ENCODE data around the gene POLR2F.

Gene POLR2F

GRCh38 chr22:37907036-37907954 is 46.2 kb upstream of the POLR2F start:
- Mint-ChIP-seq H3K4me1 (peaks cover 58% of the 10 kb centered on the region), H3K4me3 (peak overlapping the region; percentile 82 to 96 (median 92)), H3K27ac (peak overlapping the region; percentile 81 to 92 (median 91)), H3K9me3 (no peaks in the 10 kb centered on the region), H3K36me3 (ENCODE audit: low read depth) (no peaks in the 10 kb centered on the region), H3K27me3 (ENCODE audit: low read depth) (peaks cover 3% of the 10 kb centered on the region)
- no peak for TF ChIP-seq CTCF (IDR thresholded peaks at IDR 0.05; ENCODE audit: unreplicated experiment in 3 of 3)

- no peak for TF ChIP-seq CTCF (IDR thresholded peaks at IDR 0.05; ENCODE audit: unreplicated experiment in 3 of 3)
- peaks cover 6% of the 10 kb centered on the region for H3K36me3 Mint-ChIP-seq (ENCODE audit: low read depth)
- peaks cover 57% of the 10 kb centered on the region for H3K4me1 Mint-ChIP-seq
- H3K27ac Mint-ChIP-seq: peak overlapping the region; percentile 52 to 91 (median 86)
- H3K4me3 Mint-ChIP-seq: peak overlapping the region in 2 of 3 experiments; percentile 71 to 72
- H3K27me3 Mint-ChIP-seq (ENCODE audit: low read depth): peaks cover 3% of the 10 kb centered on the region
- H3K9me3 Mint-ChIP-seq: no peaks in the 10 kb centered on the region
Measured at GRCh38 chr22:37909766-37910165, 43.7 kb upstream of the POLR2F start.

GRCh38 chr22:37910890-37911672 is 42.4 kb upstream of the POLR2F start:
- Mint-ChIP-seq H3K4me3 (peak overlapping the region; percentile 31 to 71 (median 52)), H3K4me1 (peaks cover 48% of the 10 kb centered on the region), H3K27ac (peak overlapping the region; percentile 37 to 91 (median 64)), H3K36me3 (ENCODE audit: low read depth) (peaks cover 7% of the 10 kb centered on the region), H3K9me3 (no peaks in the 10 kb centered on the region), H3K27me3 (ENCODE audit: low read depth) (peaks cover 3% of the 10 kb centered on the region)
- no peak for TF ChIP-seq CTCF (IDR thresholded peaks at IDR 0.05; ENCODE audit: unreplicated experiment in 3 of 3)

- H3K36me3 Mint-ChIP-seq (ENCODE audit: low read depth): peaks cover 12% of the 10 kb centered on the region
- H3K4me3 Mint-ChIP-seq: peak overlapping the region in 1 of 3 experiments; percentile 37
- no peaks in the 10 kb centered on the region for H3K9me3 Mint-ChIP-seq
- peak overlapping the region; percentile 37 to 91 (median 55) for H3K27ac Mint-ChIP-seq
- H3K27me3 Mint-ChIP-seq (ENCODE audit: low read depth): peaks cover 3% of the 10 kb centered on the region
- H3K4me1 Mint-ChIP-seq: peaks cover 48% of the 10 kb centered on the region
- no peak for TF ChIP-seq CTCF (IDR thresholded peaks at IDR 0.05; ENCODE audit: unreplicated experiment in 3 of 3)
Measured at GRCh38 chr22:37911697-37912096, 41.8 kb upstream of the POLR2F start.

- Mint-ChIP-seq H3K9me3 (no peaks in the 10 kb centered on the region), H3K4me3 (peak overlapping the region in 1 of 3 experiments; percentile 36), H3K27me3 (ENCODE audit: low read depth) (peaks cover 3% of the 10 kb centered on the region), H3K27ac (peak overlapping the region in 1 of 3 experiments; percentile 41), H3K36me3 (ENCODE audit: low read depth) (peaks cover 12% of the 10 kb centered on the region), H3K4me1 (peaks cover 46% of the 10 kb centered on the region)
- no peak for TF ChIP-seq CTCF (IDR thresholded peaks at IDR 0.05; ENCODE audit: unreplicated experiment in 3 of 3)
Measured at GRCh38 chr22:37912171-37912570, 41.3 kb upstream of the POLR2F start.
